ENCODE results near the gene GCAT. TPM values are rescaled to one million over a fixed set of nuclear protein-coding genes. Genes with fewer than 3 reads are reported as not detected.

GCAT gene
- total and polyA plus RNA-seq, 2 of the 4 experiments (the other 2 are of a cell fraction), result 20.6 to 32.3 TPM

DNA sequence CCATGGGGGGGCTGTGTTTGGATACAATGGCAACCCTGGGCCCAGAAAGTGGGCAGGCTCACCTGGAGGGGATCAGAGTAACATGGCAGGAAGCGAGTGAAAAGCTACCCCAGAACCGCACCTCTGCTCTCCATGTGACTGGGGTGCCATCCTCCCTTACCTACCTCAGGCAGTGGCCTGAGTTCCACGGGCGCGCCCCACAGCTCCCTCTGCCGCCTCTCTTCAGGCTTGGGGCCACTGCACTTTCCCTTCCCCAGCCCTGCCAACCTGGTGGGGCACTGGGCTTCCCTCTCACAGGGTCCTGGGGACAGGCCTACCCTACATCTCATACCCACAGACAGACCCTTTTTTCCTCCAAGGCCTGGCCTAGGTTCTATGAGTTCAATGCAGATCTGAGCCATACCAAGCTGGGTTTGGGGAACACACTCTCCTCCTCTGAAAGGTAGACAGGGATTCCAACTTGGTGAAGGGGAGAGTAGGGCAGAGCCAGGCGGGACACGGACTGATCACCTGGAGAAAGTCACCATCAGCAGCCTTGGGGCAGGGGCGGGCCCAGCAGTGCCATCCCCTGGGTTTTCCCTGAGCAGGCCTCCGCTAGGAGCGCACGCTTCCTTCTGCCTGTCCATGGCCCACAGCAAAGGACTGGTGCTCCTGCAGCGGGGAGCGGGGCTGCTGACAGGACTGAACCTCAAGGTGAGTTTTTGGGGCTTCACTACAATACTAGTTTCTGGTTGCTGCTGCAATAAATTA is 22.5 kb downstream of the GCAT start:
- ChIA-PET CTCF (no interaction called here), POLR2A (ENCODE audit: unreplicated experiment) (no interaction called here)
- Histone ChIP-seq H3K9ac (ENCODE audit: low read depth, low read length) (no peak overlapping the region), H2AK5ac (ENCODE audit: low read depth, low read length) (no peak overlapping the region), H2AFZ (replicated peaks; ENCODE audit: low read length, poor library complexity) (no peak overlapping the region), H3K4me1 (ENCODE audit: control insufficient read depth, insufficient read depth, low read length) (no peaks in the 10 kb centered on the region), H2BK20ac (ENCODE audit: low read depth, low read length) (no peak overlapping the region), H3K56ac (ENCODE audit: extremely low read depth, insufficient read depth, low read length) (no peak overlapping the region), H3K4me3 (ENCODE audit: insufficient read depth, low read depth, low read length) (no peak overlapping the region), H3K9me3 (ENCODE audit: control insufficient read depth, insufficient read depth, low read length) (no peaks in the 10 kb centered on the region), H2BK120ac (ENCODE audit: low read depth, low read length) (no peak overlapping the region), H3K4me2 (ENCODE audit: low read depth, low read length) (no peak overlapping the region), H3K9me1 (ENCODE audit: insufficient read depth, low read length) (no peaks in the 10 kb centered on the region), H3K79me1 (ENCODE audit: low read depth in 1 of 2, low read length in 2 of 2) (no peaks in the 10 kb centered on the region), H3K27ac (ENCODE audit: insufficient read depth, low read length) (no peak overlapping the region), H4K20me1 (ENCODE audit: insufficient read depth, low read length) (no peaks in the 10 kb centered on the region), H2BK5ac (ENCODE audit: low read depth, low read length, poor library complexity, severe bottlenecking) (no peak overlapping the region), H3K14ac (replicated peaks; ENCODE audit: low read depth, low read length) (no peak overlapping the region), H2AK9ac (replicated peaks; ENCODE audit: low read depth, low read length, poor library complexity) (peak overlapping the region; percentile 23), H3K23ac (ENCODE audit: low read depth, low read length) (no peak overlapping the region), H4K8ac (ENCODE audit: low read depth in 2 of 2, low read length in 2 of 2) (no peak overlapping the region), H3K4ac (ENCODE audit: low read depth, low read length) (no peak overlapping the region), H4K5ac (ENCODE audit: low read depth, low read length) (no peak overlapping the region), H3K36me3 (ENCODE audit: control insufficient read depth, insufficient read depth, low read length) (peaks cover 37% of the 10 kb centered on the region), H3K18ac (ENCODE audit: low read depth, low read length) (no peak overlapping the region), H2BK15ac (ENCODE audit: low read depth, low read length) (no peak overlapping the region), H3K27me3 (ENCODE audit: control insufficient read depth, insufficient read depth, low read length) (no peaks in the 10 kb centered on the region; the same call in 1 of the 2 replicates), H4K91ac (ENCODE audit: insufficient read depth, low read depth, low read length) (no peak overlapping the region)
- intact Hi-C loops (cut with micrococcal nuclease) (no loop called here), dilution Hi-C loops (cut with HindIII; ENCODE audit: low sequenced_read_pairs, unreplicated experiment) (no loop called here), in situ Hi-C loops (cut with MboI; ENCODE audit: low sequenced_read_pairs) (no loop called here)
- no TSS peak for BruUV-seq (replicated peaks)
- 89% methylated on average over 14 of the region's 14 CpGs; no CpG with 5 or more reads in 1 of the 2 experiments for WGBS, 2 experiments (ENCODE audit: extremely low coverage in 2 of 2, insufficient read length in 1 of 2)
- DNase-seq, result no peak
- TF ChIP-seq CHD1 (IDR thresholded peaks at IDR 0.05; ENCODE audit: low read depth, low read length), result no peak
- no peak for TF ChIP-seq MAFK (IDR thresholded peaks at IDR 0.05; ENCODE audit: low read depth, low read length)
- TF ChIP-seq FOS (IDR thresholded peaks at IDR 0.05; ENCODE audit: low read depth, low read length), result no peak
- TF ChIP-seq BHLHE40 (IDR thresholded peaks at IDR 0.05; ENCODE audit: low read depth, low read length), result no peak
- TF ChIP-seq, protein P1, sequence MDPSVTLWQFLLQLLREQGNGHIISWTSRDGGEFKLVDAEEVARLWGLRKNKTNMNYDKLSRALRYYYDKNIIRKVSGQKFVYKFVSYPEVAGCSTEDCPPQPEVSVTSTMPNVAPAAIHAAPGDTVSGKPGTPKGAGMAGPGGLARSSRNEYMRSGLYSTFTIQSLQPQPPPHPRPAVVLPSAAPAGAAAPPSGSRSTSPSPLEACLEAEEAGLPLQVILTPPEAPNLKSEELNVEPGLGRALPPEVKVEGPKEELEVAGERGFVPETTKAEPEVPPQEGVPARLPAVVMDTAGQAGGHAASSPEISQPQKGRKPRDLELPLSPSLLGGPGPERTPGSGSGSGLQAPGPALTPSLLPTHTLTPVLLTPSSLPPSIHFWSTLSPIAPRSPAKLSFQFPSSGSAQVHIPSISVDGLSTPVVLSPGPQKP (IDR thresholded peaks at IDR 0.05; ENCODE audit: borderline replicate concordance, low read depth, low read length), result no peak
- no peak for TF ChIP-seq RAD21 (IDR thresholded peaks at IDR 0.05; ENCODE audit: low read length)
- no peak for TF ChIP-seq MAZ (IDR thresholded peaks at IDR 0.05; ENCODE audit: borderline replicate concordance, low read depth, low read length)
- TF ChIP-seq, protein P2, sequence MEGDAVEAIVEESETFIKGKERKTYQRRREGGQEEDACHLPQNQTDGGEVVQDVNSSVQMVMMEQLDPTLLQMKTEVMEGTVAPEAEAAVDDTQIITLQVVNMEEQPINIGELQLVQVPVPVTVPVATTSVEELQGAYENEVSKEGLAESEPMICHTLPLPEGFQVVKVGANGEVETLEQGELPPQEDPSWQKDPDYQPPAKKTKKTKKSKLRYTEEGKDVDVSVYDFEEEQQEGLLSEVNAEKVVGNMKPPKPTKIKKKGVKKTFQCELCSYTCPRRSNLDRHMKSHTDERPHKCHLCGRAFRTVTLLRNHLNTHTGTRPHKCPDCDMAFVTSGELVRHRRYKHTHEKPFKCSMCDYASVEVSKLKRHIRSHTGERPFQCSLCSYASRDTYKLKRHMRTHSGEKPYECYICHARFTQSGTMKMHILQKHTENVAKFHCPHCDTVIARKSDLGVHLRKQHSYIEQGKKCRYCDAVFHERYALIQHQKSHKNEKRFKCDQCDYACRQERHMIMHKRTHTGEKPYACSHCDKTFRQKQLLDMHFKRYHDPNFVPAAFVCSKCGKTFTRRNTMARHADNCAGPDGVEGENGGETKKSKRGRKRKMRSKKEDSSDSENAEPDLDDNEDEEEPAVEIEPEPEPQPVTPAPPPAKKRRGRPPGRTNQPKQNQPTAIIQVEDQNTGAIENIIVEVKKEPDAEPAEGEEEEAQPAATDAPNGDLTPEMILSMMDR (conservative IDR thresholded peaks at IDR 0.05; ENCODE audit: low read depth, low read length), result no peak
- no peak for TF ChIP-seq CEBPB (IDR thresholded peaks at IDR 0.05; ENCODE audit: low read depth, low read length)
- TF ChIP-seq MXI1 (IDR thresholded peaks at IDR 0.05; ENCODE audit: borderline replicate concordance, low read depth, low read length), result no peak
- TF ChIP-seq, protein P3, sequence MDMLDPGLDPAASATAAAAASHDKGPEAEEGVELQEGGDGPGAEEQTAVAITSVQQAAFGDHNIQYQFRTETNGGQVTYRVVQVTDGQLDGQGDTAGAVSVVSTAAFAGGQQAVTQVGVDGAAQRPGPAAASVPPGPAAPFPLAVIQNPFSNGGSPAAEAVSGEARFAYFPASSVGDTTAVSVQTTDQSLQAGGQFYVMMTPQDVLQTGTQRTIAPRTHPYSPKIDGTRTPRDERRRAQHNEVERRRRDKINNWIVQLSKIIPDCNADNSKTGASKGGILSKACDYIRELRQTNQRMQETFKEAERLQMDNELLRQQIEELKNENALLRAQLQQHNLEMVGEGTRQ (IDR thresholded peaks at IDR 0.05; ENCODE audit: low read depth, low read length), result no peak
- no peak for TF ChIP-seq RCOR1 (IDR thresholded peaks at IDR 0.05; ENCODE audit: insufficient replicate concordance, low read length)
- no peak for TF ChIP-seq SMC3 (IDR thresholded peaks at IDR 0.05; ENCODE audit: low read depth, low read length)
- TF ChIP-seq POLR2A (IDR thresholded peaks at IDR 0.05; ENCODE audit: low read depth, low read length), result no peak
- ATAC-seq (ENCODE audit: low read depth), result no peak

All from IMR-90 (cell line).